Liver (tissue), 2 donors: ENCODE measurements around the gene PCAT7.

Experiments used
- HNF4A ChIP-seq, 2 donors: conservative IDR thresholded peaks; 2 replicates each; pipeline ENCODE4 v1.6.1; 2016; ENCODE audit warnings: antibody characterized with exemption in 2 of 2, mild to moderate bottlenecking in 2 of 2
- YY1 ChIP-seq: IDR thresholded peaks from 2 replicates; pipeline ENCODE4 v1.6.1; 2016; ENCODE audit warnings: antibody characterized with exemption, mild to moderate bottlenecking
- TF ChIP-seq, protein P1 (sequence below): IDR thresholded peaks from 2 replicates; pipeline ENCODE4 v1.6.1; 2016; ENCODE audit warnings: antibody characterized with exemption
- donor health status: healthy.

DNA sequence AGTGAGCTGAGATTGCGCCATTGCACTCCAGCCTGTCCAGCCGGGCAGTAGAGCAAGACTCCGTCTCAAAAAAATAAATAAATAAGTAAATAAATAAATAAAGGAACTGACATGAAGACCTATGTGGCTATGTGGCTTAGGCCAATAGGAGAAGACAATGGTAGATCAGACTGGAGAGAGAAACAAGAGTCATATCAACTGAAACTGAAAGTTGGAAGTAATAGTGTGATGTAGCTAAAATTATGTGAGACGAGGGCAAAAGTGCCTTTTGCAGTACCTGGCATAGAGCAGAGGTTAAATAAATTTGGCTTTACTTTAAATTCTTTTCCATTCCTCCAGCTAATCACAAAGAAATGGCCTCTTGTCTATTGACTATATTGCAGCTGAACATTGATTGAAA is 31.4 kb downstream of the PCAT7 start:
- TF ChIP-seq YY1: no peak
- peak in 1 of 2 donors; percentile 38 for TF ChIP-seq HNF4A (conservative IDR thresholded peaks at IDR 0.05)
- TF ChIP-seq, protein P1, sequence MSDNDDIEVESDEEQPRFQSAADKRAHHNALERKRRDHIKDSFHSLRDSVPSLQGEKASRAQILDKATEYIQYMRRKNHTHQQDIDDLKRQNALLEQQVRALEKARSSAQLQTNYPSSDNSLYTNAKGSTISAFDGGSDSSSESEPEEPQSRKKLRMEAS: no peak
